Measurements from ENCODE around the gene TRIM71.

TRIM71 gene

GRCh38 chr3:32818970-32819511 is 1.2 kb downstream of the TRIM71 start:
- H3K4me1 ChIP-seq (ENCODE audit: control insufficient read depth, low read length) = no peaks in the 10 kb centered on the region
- no peaks in the 10 kb centered on the region for H4K20me1 ChIP-seq (ENCODE audit: control insufficient read depth, insufficient read depth, low read depth, low read length)
- no peaks in the 10 kb centered on the region for H3K9me3 ChIP-seq (ENCODE audit: control insufficient read depth, insufficient read depth, low read length)
- H3K4me3 ChIP-seq (ENCODE audit: low read length) = no peak overlapping the region
- H3K79me2 ChIP-seq (ENCODE audit: control insufficient read depth, low read length) = no peaks in the 10 kb centered on the region
- TF ChIP-seq CTCF (IDR thresholded peaks at IDR 0.05; ENCODE audit: low read depth, low read length, poor library complexity, severe bottlenecking) (no peak), EZH2phosphoT487 (IDR thresholded peaks at IDR 0.05; ENCODE audit: borderline replicate concordance, low read length) (no peak)
- no peaks in the 10 kb centered on the region for H3K36me3 ChIP-seq (ENCODE audit: control insufficient read depth, low read length)
- H3K27ac ChIP-seq (ENCODE audit: low read depth, low read length) = no peak overlapping the region
- H3F3A ChIP-seq (ENCODE audit: control insufficient read depth, insufficient read depth) = no peaks in the 10 kb centered on the region
- no peak overlapping the region for H3K4me2 ChIP-seq (ENCODE audit: low read length)
- peaks cover 13% of the 10 kb centered on the region for H3K27me3 ChIP-seq (ENCODE audit: control insufficient read depth, low read length)
- no peaks in the 10 kb centered on the region for H3K9me2 ChIP-seq (replicated peaks; ENCODE audit: control insufficient read depth, low read length)

GRCh38 chr3:32819551-32820348 is 2.0 kb downstream of the TRIM71 start:
- TF ChIP-seq EZH2phosphoT487 (IDR thresholded peaks at IDR 0.05; ENCODE audit: borderline replicate concordance, low read length) = no peak
- TF ChIP-seq CTCF (IDR thresholded peaks at IDR 0.05; ENCODE audit: low read depth, low read length, poor library complexity, severe bottlenecking) = no peak
- no peaks in the 10 kb centered on the region for H3K9me2 ChIP-seq (replicated peaks; ENCODE audit: control insufficient read depth, low read length)
- H3K27ac ChIP-seq (ENCODE audit: low read depth, low read length) = no peak overlapping the region
- H3K79me2 ChIP-seq (ENCODE audit: control insufficient read depth, low read length) = no peaks in the 10 kb centered on the region
- H3K4me3 ChIP-seq (ENCODE audit: low read length) = no peak overlapping the region
- no peak overlapping the region for H3K4me2 ChIP-seq (ENCODE audit: low read length)
- H3F3A ChIP-seq (ENCODE audit: control insufficient read depth, insufficient read depth) = no peaks in the 10 kb centered on the region
- no peaks in the 10 kb centered on the region for H3K4me1 ChIP-seq (ENCODE audit: control insufficient read depth, low read length)
- peaks cover 13% of the 10 kb centered on the region for H3K27me3 ChIP-seq (ENCODE audit: control insufficient read depth, low read length)
- no peaks in the 10 kb centered on the region for H3K9me3 ChIP-seq (ENCODE audit: control insufficient read depth, insufficient read depth, low read length)
- H3K36me3 ChIP-seq (ENCODE audit: control insufficient read depth, low read length) = no peaks in the 10 kb centered on the region
- no peaks in the 10 kb centered on the region for H4K20me1 ChIP-seq (ENCODE audit: control insufficient read depth, insufficient read depth, low read depth, low read length)

- Histone ChIP-seq H4K20me1 (ENCODE audit: control insufficient read depth, insufficient read depth, low read depth, low read length) (no peaks in the 10 kb centered on the region), H3K4me2 (ENCODE audit: low read length) (no peak overlapping the region), H3K27me3 (ENCODE audit: control insufficient read depth, low read length) (peaks cover 9% of the 10 kb centered on the region)
Measured at GRCh38 chr3:32820430-32820829, 2.6 kb downstream of the TRIM71 start.

More at GRCh38 chr3:32820430-32820829, 2.6 kb downstream of the TRIM71 start:
- Histone ChIP-seq H3K36me3 (ENCODE audit: control insufficient read depth, low read length) (no peaks in the 10 kb centered on the region), H3K4me1 (ENCODE audit: control insufficient read depth, low read length) (no peaks in the 10 kb centered on the region), H3K27ac (ENCODE audit: low read depth, low read length) (no peak overlapping the region), H3F3A (ENCODE audit: control insufficient read depth, insufficient read depth) (no peaks in the 10 kb centered on the region), H3K79me2 (ENCODE audit: control insufficient read depth, low read length) (no peaks in the 10 kb centered on the region), H3K9me2 (replicated peaks; ENCODE audit: control insufficient read depth, low read length) (no peaks in the 10 kb centered on the region), H3K4me3 (ENCODE audit: low read length) (no peak overlapping the region), H3K9me3 (ENCODE audit: control insufficient read depth, insufficient read depth, low read length) (no peaks in the 10 kb centered on the region)
- TF ChIP-seq EZH2phosphoT487 (IDR thresholded peaks at IDR 0.05; ENCODE audit: borderline replicate concordance, low read length) = no peak
- no peak for TF ChIP-seq CTCF (IDR thresholded peaks at IDR 0.05; ENCODE audit: low read depth, low read length, poor library complexity, severe bottlenecking)
